ENCODE data around the gene WBP11.
"Not testable (repeated sequence)": the region's sequence is repeated elsewhere in the genome, so short reads cannot be mapped to it uniquely, and the experiment has no call there.

WBP11 gene

DNA sequence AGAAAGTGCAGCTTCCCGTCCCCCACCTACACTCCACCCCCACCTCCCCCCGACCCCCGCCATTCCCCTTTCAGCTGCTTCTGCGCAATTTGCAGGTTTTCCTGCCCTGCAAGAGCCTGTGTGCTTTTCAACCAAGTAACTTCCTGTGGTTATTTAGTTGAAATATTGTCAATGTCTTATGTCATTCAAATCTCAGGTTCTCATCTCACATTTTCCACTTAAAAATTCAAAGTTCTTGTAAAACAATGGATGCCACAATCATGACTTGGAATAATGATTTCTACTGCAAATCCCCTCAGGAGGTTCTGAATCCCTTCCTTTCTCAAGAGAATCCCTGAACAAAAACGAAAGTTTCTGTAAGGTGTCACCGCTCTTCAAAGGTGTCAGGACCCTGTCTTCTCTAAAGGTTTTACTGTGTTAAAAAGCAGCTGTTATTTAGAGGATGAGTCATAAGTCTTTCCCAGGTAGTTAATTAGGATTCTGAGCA lies 31.6 kb downstream of the WBP11 start:
- peak; percentile 3 for DNase-seq

GRCh38 chr12:14770496-14771461 lies 32.5 kb downstream of the WBP11 start:
- DNase-seq: peak; percentile 81

GRCh38 chr12:14769969-14770495 lies 33.2 kb downstream of the WBP11 start:
- DNase-seq: peak; percentile 87

- DNase-seq: no peak
Observed at GRCh38 chr12:14769466-14769968, 33.8 kb downstream of the WBP11 start.

GRCh38 chr12:14768823-14769405 lies 34.4 kb downstream of the WBP11 start:
- peak; percentile 4 for DNase-seq

- DNase-seq: no peak
Observed at GRCh38 chr12:14767617-14768016, 35.7 kb downstream of the WBP11 start.

- DNase-seq: no peak
Observed at GRCh38 chr12:14766649-14767215, 36.5 kb downstream of the WBP11 start.

DNA sequence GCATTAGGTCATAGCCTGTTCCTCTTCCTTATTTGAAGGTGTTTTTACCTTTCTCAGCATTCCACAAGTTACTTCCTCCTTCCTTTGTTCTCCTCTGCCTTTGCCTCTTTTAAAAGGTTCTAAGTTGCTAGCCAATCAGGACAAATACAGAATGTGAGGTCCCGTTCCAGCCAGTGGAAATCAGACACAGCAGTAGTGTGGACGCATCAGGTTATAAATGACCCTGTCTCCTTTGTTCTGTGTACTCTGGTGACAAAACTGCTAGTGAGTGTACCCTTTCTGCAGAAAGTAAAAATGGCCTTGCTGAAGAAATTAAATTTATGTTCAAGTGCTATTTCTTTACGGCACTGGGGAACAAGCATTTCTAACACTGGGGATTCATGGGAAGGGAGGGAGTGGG lies 37.3 kb downstream of the WBP11 start:
- DNase-seq: not testable (repeated sequence)

DNA sequence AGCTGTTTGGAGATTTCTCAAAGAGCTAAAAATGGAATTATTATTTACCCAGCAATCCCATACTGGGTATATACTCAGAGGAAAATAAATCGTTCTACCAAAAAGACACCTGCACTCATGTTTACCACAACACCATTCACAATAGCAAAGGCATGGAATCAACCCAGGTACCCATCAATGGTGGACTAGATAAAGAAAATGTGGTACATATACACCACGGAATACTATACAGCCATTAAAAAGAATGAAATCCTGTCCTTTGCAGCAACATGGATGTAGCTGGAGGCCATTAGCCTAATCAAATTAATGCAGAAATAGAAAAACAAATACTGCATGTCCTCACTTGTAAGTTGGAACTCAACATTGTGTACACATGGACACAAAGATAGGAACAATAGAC lies 37.9 kb downstream of the WBP11 start:
- DNase-seq: no peak

DNA sequence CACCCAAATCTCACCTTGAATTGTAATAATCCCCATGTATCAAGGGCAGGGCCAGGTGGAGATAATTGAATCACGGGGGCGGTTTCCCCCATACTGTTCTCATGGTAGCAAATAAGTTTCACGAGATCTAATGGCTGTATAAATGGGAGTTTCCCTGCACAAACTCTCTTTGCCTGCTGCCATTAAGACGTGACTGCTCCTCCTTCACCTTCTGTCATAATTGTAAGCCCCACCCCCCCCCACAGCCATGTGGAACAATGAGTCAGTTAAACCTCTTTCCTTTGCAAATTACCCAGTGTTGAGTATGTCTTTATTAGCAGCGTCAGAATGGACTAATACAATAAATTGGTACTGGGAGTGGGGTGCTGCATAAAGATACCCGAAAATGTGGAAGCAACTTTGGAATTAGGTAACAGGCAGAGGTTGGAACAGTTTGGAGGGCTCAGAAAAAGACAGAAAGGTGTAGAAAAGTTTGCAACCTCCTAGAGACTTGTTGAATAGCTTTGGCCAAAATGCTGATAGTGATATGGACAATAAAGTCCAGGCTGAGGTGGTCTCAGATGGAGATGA lies 43.5 kb downstream of the WBP11 start:
- not testable (repeated sequence) for DNase-seq

DNA sequence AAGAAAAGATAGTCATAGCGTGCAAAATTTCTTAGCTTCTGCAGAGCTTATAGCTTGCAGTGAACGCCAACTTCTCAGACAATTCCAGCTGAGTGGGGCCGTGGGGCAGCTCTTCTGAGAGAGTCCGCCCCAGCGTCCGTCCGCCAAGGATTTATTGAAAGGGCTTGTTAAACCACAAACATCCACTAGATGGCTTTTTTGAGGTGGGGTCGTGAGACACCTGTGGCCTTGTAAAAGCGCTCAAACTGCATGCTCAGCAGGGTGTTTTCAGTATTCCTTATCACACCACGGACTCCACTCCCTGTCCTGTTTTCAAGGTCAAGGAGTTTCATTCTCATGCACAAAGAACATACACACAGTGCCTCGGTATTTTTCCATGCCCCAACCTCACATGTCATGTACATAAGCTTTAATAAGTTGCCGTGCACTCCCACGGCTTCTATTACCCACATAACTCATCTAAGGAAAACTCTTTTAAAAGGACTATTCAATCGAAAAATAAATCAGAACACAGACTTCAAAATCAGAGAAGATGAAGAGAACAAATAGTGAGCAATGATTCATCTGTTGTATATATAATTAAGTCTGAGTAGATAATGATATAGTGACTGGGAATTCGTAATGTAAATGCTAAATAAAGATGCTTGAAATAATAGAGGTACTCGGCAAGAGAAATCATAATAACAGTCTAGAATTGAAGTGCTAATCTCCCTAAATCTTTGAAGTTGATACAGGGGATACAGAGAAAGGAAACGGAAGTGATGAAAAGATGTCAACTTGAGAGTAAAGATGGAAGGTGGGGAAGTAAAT lies 46.7 kb downstream of the WBP11 start:
- DNase-seq: no peak

- no peak for DNase-seq
Observed at GRCh38 chr12:14751986-14752385, 51.3 kb downstream of the WBP11 start.

GRCh38 chr12:14743061-14743460 lies 60.2 kb downstream of the WBP11 start:
- no peak for DNase-seq

- DNase-seq: no peak
Observed at GRCh38 chr12:14741942-14742341, 61.3 kb downstream of the WBP11 start.

GRCh38 chr12:14741153-14741552 lies 62.1 kb downstream of the WBP11 start:
- DNase-seq: no peak

GRCh38 chr12:14736441-14736840 lies 66.8 kb downstream of the WBP11 start:
- not testable (repeated sequence) for DNase-seq

All from DMS79 (cell line).